Stimulated activated CD4-positive, alpha-beta T cell treated with anti-CD3 and anti-CD28 coated beads, TNF-alpha, amount 100 ng/mL, for 24 hours (primary cell): ENCODE data around the gene HCLS1.
"Not testable (repeated sequence)": the region's sequence is repeated elsewhere in the genome, so short reads cannot be mapped to it uniquely, and the experiment has no call there.

ENCODE experiments used
- DNase-seq, 3 experiments: peaks; one replicate each; pipeline ENCODE4 v3.0.0-alpha.2; 2020; ENCODE audit warnings: low read depth in 3 of 3

Gene HCLS1

DNA sequence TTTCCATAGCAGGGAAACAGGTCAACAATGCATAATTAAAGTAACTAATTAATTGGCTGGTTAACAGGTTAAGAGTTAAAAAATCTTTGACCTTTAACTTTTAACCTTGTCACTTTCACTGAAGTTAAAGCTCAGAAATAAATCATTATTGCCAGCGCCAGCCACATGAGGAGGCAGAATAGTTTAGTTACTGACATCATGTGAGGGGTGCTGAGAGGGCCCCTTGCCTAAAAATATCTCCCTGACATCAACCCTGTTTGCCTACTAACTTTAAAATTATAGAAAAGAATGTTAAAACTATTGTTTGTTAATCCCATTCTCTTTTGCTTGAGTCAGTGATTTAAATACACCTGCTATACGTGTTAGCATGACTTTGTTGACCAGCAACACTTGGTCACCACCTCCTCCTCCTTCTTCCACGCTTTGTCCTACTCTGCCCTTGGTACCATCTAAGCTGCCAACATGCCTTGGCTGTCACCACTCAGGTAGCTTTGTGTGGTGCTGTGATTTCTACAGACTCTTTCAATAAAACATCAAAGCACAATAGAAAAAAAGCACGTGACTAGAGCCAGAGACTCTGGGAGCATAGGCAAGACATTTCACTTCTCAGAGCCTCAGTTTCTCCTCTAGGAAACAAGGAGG is 64.8 kb downstream of the HCLS1 start:
- DNase-seq: no peak

DNA sequence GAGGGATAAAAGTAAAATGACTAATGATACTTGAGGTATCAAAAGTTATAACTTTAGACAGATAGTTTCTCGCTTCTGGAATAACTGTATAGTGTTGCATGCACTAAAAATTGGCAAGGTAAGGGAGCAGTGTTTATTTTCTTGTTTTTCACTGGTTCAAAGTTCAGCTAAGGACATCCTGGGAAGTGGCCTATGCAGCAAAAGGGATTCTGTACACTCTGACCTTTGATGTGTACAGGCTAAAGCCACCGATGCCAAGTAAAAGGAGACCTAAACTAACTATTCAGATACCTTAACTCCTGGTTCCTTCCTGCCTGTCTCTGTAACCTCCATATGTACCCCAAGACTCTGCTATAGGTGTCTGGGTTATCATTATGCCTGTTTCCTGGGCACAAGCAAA is 65.9 kb downstream of the HCLS1 start:
- no peak for DNase-seq

DNA sequence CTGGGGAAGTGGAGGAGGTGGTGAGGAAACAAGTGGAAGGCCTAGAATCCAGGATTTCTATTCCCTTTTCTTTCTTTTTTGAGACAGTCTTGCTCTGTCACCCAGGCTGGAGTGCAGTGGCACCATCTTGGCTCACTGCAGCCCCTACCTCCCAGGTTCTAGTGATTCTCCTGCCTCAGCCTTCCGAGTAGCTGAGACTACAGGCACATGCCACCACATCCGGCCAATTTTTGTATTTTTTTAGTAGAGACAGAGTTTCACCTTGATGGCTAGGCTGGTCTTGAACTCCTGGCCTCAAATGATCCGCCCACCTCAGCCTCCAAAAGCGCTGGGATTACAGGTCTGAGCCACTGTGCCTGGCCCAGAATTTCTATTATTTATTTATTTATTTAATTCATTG is 66.9 kb downstream of the HCLS1 start:
- DNase-seq: not testable (repeated sequence)

DNA sequence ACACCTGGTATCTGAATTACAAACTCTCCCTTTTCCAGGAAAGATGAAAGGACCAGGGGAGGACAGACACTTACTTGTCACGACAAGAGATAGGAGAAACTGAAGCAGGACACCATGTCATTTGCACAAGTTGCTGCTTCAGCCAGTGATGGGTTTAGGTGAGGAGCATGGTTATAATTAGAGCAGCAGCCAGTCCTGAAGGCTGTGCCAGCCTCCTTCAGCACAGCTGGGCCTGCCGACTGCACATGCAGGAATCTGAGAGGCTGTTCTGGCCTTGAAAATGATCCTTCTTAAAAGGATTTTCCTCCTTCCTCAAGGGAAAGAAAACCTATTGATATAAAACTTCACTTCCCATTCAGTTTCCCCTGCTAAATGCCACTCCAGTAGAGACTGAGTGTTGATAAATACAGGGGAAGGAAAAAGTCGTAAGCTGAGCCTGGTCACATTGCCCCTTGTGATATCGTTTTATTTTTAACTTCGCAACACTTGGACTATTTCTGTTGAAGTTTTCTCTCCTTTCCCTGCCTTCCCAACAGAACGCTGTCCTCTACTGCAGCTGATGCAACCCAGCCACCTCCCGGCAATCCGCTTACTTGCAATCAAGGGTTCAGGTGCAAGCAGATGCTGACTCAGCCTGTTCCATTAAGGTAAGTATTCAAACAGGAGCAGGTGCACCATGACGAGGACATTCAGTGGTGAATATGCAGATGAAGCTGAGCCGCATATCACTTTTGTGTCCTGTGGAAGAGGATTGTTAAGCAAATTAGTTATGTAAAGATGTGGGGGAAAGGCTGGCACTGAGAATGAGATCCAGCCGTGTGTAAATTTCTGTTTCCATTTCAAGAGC is 67.6 kb downstream of the HCLS1 start, which contains the start of gene FBXO40:
Gene FBXO40 (plus strand): TSS at position 524 of the 847 bp plus-strand sequence. CDS start 27,197 bp downstream, outside the sequence.
- DNase-seq: no peak

DNA sequence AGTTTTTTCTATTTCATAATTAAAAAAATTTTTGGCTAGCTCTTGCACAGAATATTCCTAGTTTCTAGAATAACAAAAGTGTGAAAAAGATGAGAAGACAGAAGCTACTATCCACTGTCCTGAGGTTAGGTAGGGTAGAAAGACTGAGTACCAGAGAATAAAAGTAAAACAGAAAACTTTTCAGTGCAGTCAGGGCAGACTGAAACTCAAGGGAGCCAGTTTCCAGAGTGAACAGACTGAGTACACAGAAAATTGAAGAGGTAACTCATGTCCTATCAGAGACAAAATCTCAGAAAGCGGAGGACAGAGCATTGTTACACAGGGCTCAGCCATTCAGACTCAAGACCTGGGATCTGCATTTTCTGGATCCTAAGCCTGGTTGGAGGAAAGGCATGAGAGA is 76.3 kb downstream of the HCLS1 start:
- DNase-seq: no peak

DNA sequence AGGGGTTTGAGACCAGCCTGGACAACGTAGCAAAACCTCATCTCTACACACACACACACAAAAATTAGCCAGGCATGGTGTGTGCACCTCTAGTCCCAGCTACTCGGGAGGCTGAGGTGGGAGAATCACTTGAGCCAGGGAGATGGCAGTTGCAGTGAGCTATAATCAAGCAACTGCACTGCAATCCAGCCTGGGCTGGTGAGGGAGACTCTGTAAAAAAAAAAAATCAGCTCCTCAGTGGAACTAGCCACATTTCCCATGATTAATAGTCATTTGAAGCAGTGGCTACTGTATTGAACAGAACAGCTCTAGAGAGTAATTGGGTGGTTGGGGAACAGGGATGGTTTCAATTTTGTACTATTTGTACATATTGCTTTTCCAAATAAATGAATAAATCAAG is 79.0 kb downstream of the HCLS1 start:
- no peak for DNase-seq
